K562 treated with DMSO at 1 percent for 12 hours (cell line): ENCODE results near the gene CFB. TPM values are rescaled to one million over a fixed set of nuclear protein-coding genes. Genes with fewer than 3 reads are reported as not detected.

ENCODE experiments used
- total RNA-seq: library from RNA; unstranded; fragments of 300-600 nt; gene quantifications from 2 replicates; pipeline ENCODE4 v1.2.3, GENCODE V29; 2022; ENCODE audit not compliant: insufficient read depth

CFB gene
- total RNA-seq = 1.1 TPM in 1 of 2 replicates, not detected in the other

DNA sequence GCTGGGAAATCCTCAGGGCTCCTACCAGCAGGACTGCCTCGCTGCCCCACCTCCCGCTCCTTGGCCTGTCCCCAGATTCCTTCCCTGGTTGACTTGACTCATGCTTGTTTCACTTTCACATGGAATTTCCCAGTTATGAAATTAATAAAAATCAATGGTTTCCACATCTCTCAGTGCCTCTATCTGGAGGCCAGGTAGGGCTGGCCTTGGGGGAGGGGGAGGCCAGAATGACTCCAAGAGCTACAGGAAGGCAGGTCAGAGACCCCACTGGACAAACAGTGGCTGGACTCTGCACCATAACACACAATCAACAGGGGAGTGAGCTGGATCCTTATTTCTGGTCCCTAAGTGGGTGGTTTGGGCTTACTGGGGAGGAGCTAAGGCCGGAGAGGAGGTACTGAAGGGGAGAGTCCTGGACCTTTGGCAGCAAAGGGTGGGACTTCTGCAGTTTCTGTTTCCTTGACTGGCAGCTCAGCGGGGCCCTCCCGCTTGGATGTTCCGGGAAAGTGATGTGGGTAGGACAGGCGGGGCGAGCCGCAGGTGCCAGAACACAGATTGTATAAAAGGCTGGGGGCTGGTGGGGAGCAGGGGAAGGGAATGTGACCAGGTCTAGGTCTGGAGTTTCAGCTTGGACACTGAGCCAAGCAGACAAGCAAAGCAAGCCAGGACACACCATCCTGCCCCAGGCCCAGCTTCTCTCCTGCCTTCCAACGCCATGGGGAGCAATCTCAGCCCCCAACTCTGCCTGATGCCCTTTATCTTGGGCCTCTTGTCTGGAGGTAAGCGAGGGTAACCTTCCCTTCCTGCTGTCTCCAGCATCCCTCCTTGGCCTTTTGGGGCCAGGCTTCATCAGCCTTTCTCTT, at the start of gene CFB:
TSS of gene CFB (plus strand) at position 589 of the 863 bp plus-strand sequence. CDS start at position 716, 127 bp downstream.

DNA sequence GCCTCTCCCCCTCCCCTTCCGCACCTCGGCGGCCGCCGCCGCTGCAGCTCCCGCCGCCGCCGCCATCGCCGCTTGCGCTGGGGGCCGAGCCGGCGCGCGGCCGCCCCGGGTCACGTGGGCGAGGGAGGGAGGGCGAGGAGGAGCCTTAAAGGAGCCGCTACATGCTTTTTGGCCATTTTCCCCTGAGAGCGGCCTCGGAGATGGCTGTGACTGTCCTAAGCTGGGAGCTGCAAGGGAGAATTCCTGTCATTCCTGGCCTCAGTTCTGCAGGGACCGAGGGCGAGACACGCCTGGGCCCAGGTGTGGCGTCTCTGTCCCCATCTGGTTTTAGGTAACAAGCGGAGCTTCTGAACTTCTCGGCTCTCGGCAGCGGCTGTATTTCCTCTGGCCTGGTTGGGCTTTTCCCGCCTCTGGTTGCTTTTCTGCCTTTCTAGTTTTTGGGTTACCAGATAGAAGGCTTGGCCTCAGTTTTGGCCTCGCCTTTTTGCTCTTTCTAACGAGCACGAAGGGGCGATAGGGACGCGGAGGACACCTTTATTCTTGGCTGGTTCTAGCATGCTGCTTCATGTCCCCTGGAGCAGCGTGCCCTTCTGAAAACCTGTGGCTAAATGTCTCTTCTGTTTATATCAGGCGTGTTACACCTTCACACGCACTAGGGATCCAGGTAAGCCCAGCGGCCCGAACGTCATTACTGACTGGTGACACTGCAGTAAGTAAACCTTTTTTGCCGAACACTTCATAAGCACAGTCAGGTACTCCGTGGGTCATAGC, 48.1 kb upstream of the CFB start, which contains the start of gene EHMT2:
TSS of gene EHMT2 (minus strand) at position 87 of the 771 bp plus-strand sequence. CDS start at position 66, 21 bp downstream.

GRCh38 chr6:31901953-31902643, 43.8 kb upstream of the CFB start, which contains the start of gene ZBTB12:
TSS of gene ZBTB12 (minus strand) at chr6:31902086. CDS start at chr6:31901305, 781 bp downstream.

GRCh38 chr6:31927242-31927862, 18.5 kb upstream of the CFB start, which contains the start of gene C2:
TSS of gene C2 (plus strand) at chr6:31927717. CDS start at chr6:31927753, 36 bp downstream.

DNA sequence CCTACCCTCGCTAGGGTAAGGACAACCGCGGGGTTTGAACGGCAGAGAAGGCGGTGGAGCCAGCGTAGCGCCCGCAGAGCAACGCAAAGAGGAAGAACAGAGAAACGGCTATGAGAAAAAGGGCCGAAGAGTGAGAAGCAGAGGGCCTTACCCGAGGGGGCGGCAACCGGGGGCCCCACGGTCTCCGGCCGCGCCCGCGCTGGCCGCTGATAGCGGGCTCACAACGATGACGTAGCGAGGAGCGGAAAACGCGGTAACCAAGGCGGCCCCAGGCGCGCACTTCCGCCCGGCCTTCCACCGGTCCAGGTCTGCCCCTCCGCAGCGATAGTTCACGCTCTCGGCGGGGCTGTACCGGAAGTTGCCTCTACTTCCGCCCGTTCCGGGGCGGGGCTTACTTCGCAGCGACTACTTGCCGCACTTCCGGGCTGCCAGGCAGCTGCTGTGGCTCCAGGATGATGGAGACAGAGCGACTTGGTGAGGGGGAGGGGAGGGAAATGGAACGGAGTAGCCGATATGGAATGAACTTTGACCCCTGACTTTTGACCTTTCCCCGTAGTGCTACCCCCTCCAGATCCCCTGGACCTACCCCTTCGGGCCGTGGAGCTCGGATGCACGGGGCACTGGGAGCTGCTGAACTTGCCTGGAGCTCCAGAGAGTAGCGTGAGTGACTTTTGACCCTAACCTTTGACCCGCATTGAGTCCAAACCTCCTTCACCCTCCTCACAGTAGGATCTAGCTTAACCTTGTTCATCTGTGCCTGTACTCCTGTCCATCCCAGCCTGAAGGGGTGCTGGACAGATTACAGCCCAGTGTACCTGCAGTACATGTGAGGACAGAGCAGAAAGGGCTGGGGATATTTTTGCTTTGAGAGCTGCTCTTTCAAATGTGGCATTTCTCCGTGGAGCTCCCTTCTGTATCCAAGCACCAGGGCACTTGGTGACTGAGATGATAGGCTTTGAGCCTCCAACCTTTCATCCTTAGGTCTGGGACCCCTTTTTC, 13.1 kb downstream of the CFB start, which contains the start of the genes NELFE and SKIC2:
TSS of gene NELFE (minus strand) at position 231 of the 999 bp plus-strand sequence. CDS start 525 bp downstream, outside the sequence.
TSS of gene SKIC2 (plus strand) at position 435 of the 999 bp plus-strand sequence. CDS start at position 453, 18 bp downstream.

DNA sequence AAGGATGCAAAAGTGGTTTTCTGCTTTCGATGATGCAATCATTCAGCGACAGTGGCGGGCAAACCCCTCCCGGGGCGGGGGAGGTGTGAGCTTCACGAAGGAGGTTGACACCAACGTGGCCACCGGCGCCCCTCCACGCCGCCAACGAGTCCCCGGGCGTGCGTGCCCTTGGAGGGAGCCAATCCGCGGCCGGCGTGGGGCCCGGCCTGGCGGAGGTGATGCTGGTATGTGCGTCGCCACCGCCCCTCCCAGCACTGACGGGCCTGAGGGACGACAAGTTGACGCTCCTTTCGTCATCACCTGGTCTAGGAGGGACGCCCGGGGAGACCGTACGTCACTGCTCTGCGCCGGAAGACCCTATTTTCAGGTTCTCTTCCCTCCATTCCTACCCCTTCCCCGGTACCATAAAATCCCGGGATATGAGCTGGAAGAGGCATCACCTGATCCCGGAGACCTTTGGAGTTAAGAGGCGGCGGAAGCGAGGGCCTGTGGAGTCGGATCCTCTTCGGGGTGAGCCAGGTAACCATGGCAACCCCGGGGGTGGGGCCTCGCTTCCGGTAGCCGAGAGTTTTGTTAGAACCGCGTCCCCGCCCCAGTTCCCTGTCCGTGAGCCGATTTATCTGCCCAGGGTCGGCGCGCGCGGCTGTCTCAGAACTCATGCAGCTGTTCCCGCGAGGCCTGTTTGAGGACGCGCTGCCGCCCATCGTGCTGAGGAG, 26.3 kb downstream of the CFB start, which contains the start of gene DXO:
TSS of gene DXO (minus strand) at position 146 of the 716 bp plus-strand sequence. CDS start 463 bp downstream, outside the sequence.

GRCh38 chr6:31981744-31982143, 35.8 kb downstream of the CFB start, which contains the start of gene C4A:
TSS of gene C4A (plus strand) at chr6:31982057. CDS start at chr6:31982108, 51 bp downstream.

Other genes starting within 250 kb of the CFB start
- gene ABHD16A, start 242.8 kb upstream of the CFB start, total RNA-seq = 80.3 and 103 TPM in 2 replicates
- not detected in 2 replicates for gene LY6G6F, start 239.2 kb upstream of the CFB start, total RNA-seq
- gene LY6G6D, start 230.7 kb upstream of the CFB start, total RNA-seq = not detected in 2 replicates
- not detected in 2 replicates for gene LY6G6C, start 224.3 kb upstream of the CFB start, total RNA-seq
- gene MPIG6B, start 222.7 kb upstream of the CFB start, total RNA-seq = not detected in 2 replicates
- 45.6 and 57.2 TPM in 2 replicates for gene DDAH2, start 216.8 kb upstream of the CFB start, total RNA-seq
- 1,195 and 1,297 TPM in 2 replicates for gene CLIC1, start 209.6 kb upstream of the CFB start, total RNA-seq
- gene MSH5, start 206.1 kb upstream of the CFB start, total RNA-seq = 14.8 and 39.6 TPM in 2 replicates
- 6.8 and 8.2 TPM in 2 replicates for gene SAPCD1, start 183.4 kb upstream of the CFB start, total RNA-seq
- gene VWA7, start 168.8 kb upstream of the CFB start, total RNA-seq = 1.5 and 6.2 TPM in 2 replicates
- gene VARS1, start 150.3 kb upstream of the CFB start, total RNA-seq = 86.3 and 98.8 TPM in 2 replicates
- gene LSM2, start 139.1 kb upstream of the CFB start, total RNA-seq = 150 and 173 TPM in 2 replicates
- gene HSPA1L, start 130.8 kb upstream of the CFB start, total RNA-seq = 3.4 and 6.2 TPM in 2 replicates
- 632 and 775 TPM in 2 replicates for gene HSPA1A, start 130.6 kb upstream of the CFB start, total RNA-seq
- gene HSPA1B, start 118.4 kb upstream of the CFB start, total RNA-seq = 409 and 626 TPM in 2 replicates
- 218 and 311 TPM in 2 replicates for gene NEU1, start 83.3 kb upstream of the CFB start, total RNA-seq
- 9.6 and 13.1 TPM in 2 replicates for gene SLC44A4, start 67.1 kb upstream of the CFB start, total RNA-seq
- gene EHMT2, start 48.4 kb upstream of the CFB start, total RNA-seq = 62.9 and 90.8 TPM in 2 replicates
- 3.8 and 4.7 TPM in 2 replicates for gene ZBTB12, start 44.0 kb upstream of the CFB start, total RNA-seq
- gene C2, start 18.4 kb upstream of the CFB start, total RNA-seq = 8.2 and 11.3 TPM in 2 replicates
- gene NELFE, start 12.9 kb downstream of the CFB start, total RNA-seq = 77.2 and 101 TPM in 2 replicates
- gene SKIC2, start 13.1 kb downstream of the CFB start, total RNA-seq = 52.5 and 70.7 TPM in 2 replicates
- gene DXO, start 26.0 kb downstream of the CFB start, total RNA-seq = 16.1 and 31.2 TPM in 2 replicates
- gene C4A, start 36.0 kb downstream of the CFB start, total RNA-seq = 1.9 and 6.4 TPM in 2 replicates
- 3.6 and 5.9 TPM in 2 replicates for gene C4B, start 68.7 kb downstream of the CFB start, total RNA-seq
- 0.72 TPM in 1 of 2 replicates, not detected in the other for gene CYP21A2, start 92.3 kb downstream of the CFB start, total RNA-seq
- 19.3 and 23.3 TPM in 2 replicates for gene TNXB, start 163.2 kb downstream of the CFB start, total RNA-seq
- gene ATF6B, start 182.2 kb downstream of the CFB start, total RNA-seq = 63.5 and 117 TPM in 2 replicates
- gene FKBPL, start 184.2 kb downstream of the CFB start, total RNA-seq = 21.4 and 31.3 TPM in 2 replicates
- 3.4 and 11.2 TPM in 2 replicates for gene PRRT1, start 205.8 kb downstream of the CFB start, total RNA-seq
- gene PPT2, start 208.0 kb downstream of the CFB start, total RNA-seq = 31.6 and 41.3 TPM in 2 replicates
- 9.4 and 17.1 TPM in 2 replicates for gene EGFL8, start 218.5 kb downstream of the CFB start, total RNA-seq
- 99.4 and 156 TPM in 2 replicates for gene AGPAT1, start 230.0 kb downstream of the CFB start, total RNA-seq
- 263 and 302 TPM in 2 replicates for gene RNF5, start 232.3 kb downstream of the CFB start, total RNA-seq
- gene AGER, start 238.2 kb downstream of the CFB start, total RNA-seq = 5.5 and 8.8 TPM in 2 replicates
- 28.1 and 63.5 TPM in 2 replicates for gene PBX2, start 244.1 kb downstream of the CFB start, total RNA-seq
- gene GPSM3, start 246.5 kb downstream of the CFB start, total RNA-seq = 48.7 and 51.1 TPM in 2 replicates